Panc1 (cell line): ENCODE measurements around the gene DPPA5. TPM values are rescaled to one million over a fixed set of nuclear protein-coding genes. Genes with fewer than 3 reads are reported as not detected.

Experiments
- ATAC-seq: fragments of 200-7000 bp; cut with Tn5 transposase; 2 replicates; pipeline ENCODE4 v1.9.1; 2020; ENCODE audit warnings: mild to moderate bottlenecking, moderate library complexity
- BruUV-seq: library from RNA; stranded (reverse); fragments of 400-500 nt; replicated peaks from 2 replicates; lab custom pipeline; 2021; lab: Mats Ljungman, UMichigan
- CTCF ChIA-PET: fragments of 300-600 bp; sonication (Branson Sonifier 250); formaldehyde crosslinking; loops from one replicate; lab custom pipeline; 2022; ENCODE audit warnings: antibody characterized with exemption; lab: Charles Lee
- POLR2A ChIA-PET: fragments of 300-600 bp; sonication (Branson Sonifier 250); formaldehyde crosslinking; loops from one replicate; lab custom pipeline; 2022; ENCODE audit warnings: antibody characterized with exemption; lab: Charles Lee
- DNase-seq: peaks from one replicate; pipeline ENCODE4 v3.0.0-alpha.2; 2010; ENCODE audit warnings: low read depth, low spot score
- H3K27ac ChIP-seq: 2 replicates; pipeline ENCODE4 v1.5.1; 2011; ENCODE audit warnings: mild to moderate bottlenecking, low read length, inconsistent platforms
- H3K27me3 ChIP-seq: fragments of 200-500 bp; sonication (Bioruptor generic); 2 replicates; pipeline ENCODE4 v1.6.0; 2014; ENCODE audit warnings: low read length, inconsistent platforms; ENCODE audit not compliant: control insufficient read depth, insufficient read depth
- H3K36me3 ChIP-seq: fragments of 200-500 bp; sonication (Bioruptor generic); 2 replicates; pipeline ENCODE4 v1.5.1; 2014; ENCODE audit warnings: inconsistent platforms, mild to moderate bottlenecking, low read length, moderate library complexity; ENCODE audit not compliant: control insufficient read depth, insufficient read depth
- H3K4me1 ChIP-seq: 2 replicates; pipeline ENCODE4 v1.5.1; 2011; ENCODE audit warnings: inconsistent platforms, mild to moderate bottlenecking, low read length, moderate library complexity; ENCODE audit not compliant: control insufficient read depth, insufficient read depth
- H3K4me3 ChIP-seq, 2 experiments: 2 replicates each; pipeline ENCODE4 v1.5.1; 2011 to 2012; ENCODE audit warnings: low read depth in 2 of 2, low read length in 2 of 2, mild to moderate bottlenecking in 2 of 2, inconsistent platforms in 1 of 2, moderate library complexity in 1 of 2
- H3K9me3 ChIP-seq: fragments of 200-500 bp; sonication (Bioruptor generic); 2 replicates; pipeline ENCODE4 v1.5.1; 2014; ENCODE audit warnings: low read depth, mild to moderate bottlenecking, inconsistent platforms, low read length, moderate library complexity; ENCODE audit not compliant: control insufficient read depth, insufficient read depth
- CTCF ChIP-seq: fragments of 450-650 bp; IDR thresholded peaks from 2 replicates; pipeline ENCODE4 v1.5.1; 2017; ENCODE audit warnings: mild to moderate bottlenecking
- POLR2AphosphoS5 ChIP-seq: IDR thresholded peaks from 2 replicates; pipeline ENCODE4 v1.6.1; 2012; ENCODE audit warnings: mild to moderate bottlenecking, low read depth, low read length, moderate library complexity
- REST ChIP-seq, 2 experiments: IDR thresholded peaks; 2 replicates each; pipeline ENCODE4 v1.6.1; 2011 to 2012; ENCODE audit warnings: low read depth in 2 of 2, control low read depth in 1 of 2, low read length in 1 of 2, mild to moderate bottlenecking in 1 of 2, moderate library complexity in 1 of 2; ENCODE audit not compliant: insufficient read depth in 1 of 2
- SIN3A ChIP-seq: IDR thresholded peaks from 2 replicates; pipeline ENCODE4 v1.6.1; 2012; ENCODE audit warnings: low read depth, mild to moderate bottlenecking, low read length, moderate library complexity, borderline replicate concordance; ENCODE audit not compliant: insufficient read depth
- TCF7L2 ChIP-seq: IDR thresholded peaks from 2 replicates; pipeline ENCODE4 v1.6.1; 2011; ENCODE audit warnings: mild to moderate bottlenecking, low read depth, low read length, inconsistent platforms
- in situ Hi-C: cut with HindIII; loops from 2 replicates; pipeline ENCODE4 v1.10.0; 2016; ENCODE audit warnings: low sequenced_read_pairs, low pct_unique_long_range_greater_than_20kb
- intact Hi-C: fragments of 100-400 bp; cut with micrococcal nuclease; formaldehyde crosslinking; loops from one replicate; pipeline ENCODE4 v1.10.0; 2022; ENCODE audit not compliant: unreplicated experiment
- total RNA-seq: library from RNA; stranded (reverse); gene quantifications from one replicate; pipeline ENCODE4 v1.2.1, GENCODE V29; 2021; ENCODE audit not compliant: unreplicated experiment

Gene DPPA5
- total RNA-seq, 1 experiment from 2014 or later, result not detected

GRCh38 chr6:73395875-73396274 lies 41.8 kb upstream of the DPPA5 start:
- TF ChIP-seq POLR2AphosphoS5 (no peak), TCF7L2 (no peak), CTCF (no peak), REST (IDR thresholded peaks at IDR 0.05; ENCODE audit: insufficient read depth in 1 of 2, low read depth in 2 of 2, low read length in 1 of 2) (no peak), SIN3A (no peak)
- CTCF ChIA-PET, result interaction anchor here (1.1 kb wide), 1 partner anchor 257 kb away, joined by 3 read pairs; no protein-coding TSS in a partner anchor
- Histone ChIP-seq H3K27me3 (no peaks in the 10 kb centered on the region), H3K4me1 (peaks cover 14% of the 10 kb centered on the region), H3K36me3 (peaks cover 2% of the 10 kb centered on the region; the same call in 1 of the 2 replicates), H3K4me3 (peak overlapping the region; percentile 62 to 78), H3K9me3 (no peaks in the 10 kb centered on the region), H3K27ac (peak overlapping the region; percentile 90)
- ATAC-seq (no peak), DNase-seq (no peak)
- POLR2A ChIA-PET, result interaction anchor here (0.5 to 1.5 kb wide), 4 partner anchors 11 to 119 kb away, joined by 3 to 4 read pairs (median 4); partner anchors contain the start of gene MTO1
- in situ Hi-C loops, result no loop called here
- no TSS peak for BruUV-seq
- intact Hi-C loops, result no loop called here

GRCh38 chr6:73394577-73395354 lies 40.7 kb upstream of the DPPA5 start, which contains the start of gene DDX43:
Gene DDX43 (plus strand): TSS chr6:73394828. CDS start chr6:73394906, 78 bp downstream.
- no peaks in the 10 kb centered on the region for H3K36me3 ChIP-seq
- H3K9me3 ChIP-seq, result no peaks in the 10 kb centered on the region
- ChIA-PET CTCF (interaction anchor here (0.5 to 1.1 kb wide), 2 partner anchors 68 to 258 kb away, joined by 3 to 6 read pairs; no protein-coding TSS in a partner anchor), POLR2A (interaction anchor here (0.5 to 1.5 kb wide), 7 partner anchors 13 to 256 kb away, joined by 3 to 10 read pairs (median 4); no protein-coding TSS in a partner anchor)
- peaks cover 14% of the 10 kb centered on the region for H3K4me1 ChIP-seq
- intact Hi-C loops (no loop called here), in situ Hi-C loops (no loop called here)
- DNase-seq, result peak; percentile 98
- peak; percentile 98 for TF ChIP-seq TCF7L2
- TF ChIP-seq POLR2AphosphoS5, result peak; percentile 90
- TF ChIP-seq REST (IDR thresholded peaks at IDR 0.05; ENCODE audit: insufficient read depth in 1 of 2, low read depth in 2 of 2, low read length in 1 of 2), result no peak
- TF ChIP-seq SIN3A, result 0 out of 2 replicates have a peak, but pooled peaks have one; percentile 50
- H3K27ac ChIP-seq, result peak within 1 kb of the TSS; percentile 90
- H3K4me3 ChIP-seq, result peak within 1 kb of the TSS; percentile 62 to 78
- peak; percentile 96 for ATAC-seq
- BruUV-seq, result no TSS peak
- no peaks in the 10 kb centered on the region for H3K27me3 ChIP-seq
